Liver (tissue), 9 donors: Measurements from ENCODE around the gene FRMD4A. TPM values are rescaled to one million over a fixed set of nuclear protein-coding genes. Genes with fewer than 3 reads are reported as not detected.

ENCODE experiments used
- DNase-seq: peaks from one replicate; pipeline ENCODE4 v3.0.0-alpha.2; 2017; ENCODE audit warnings: low spot score
- H3K27ac ChIP-seq, 2 donors: one replicate each; pipeline ENCODE4 v1.7.0; 2013; ENCODE audit warnings: inconsistent platforms in 2 of 2, low read length in 2 of 2, control low read depth in 1 of 2, low read depth in 1 of 2, mild to moderate bottlenecking in 1 of 2
- H3K27me3 ChIP-seq, 4 donors: one replicate each; pipeline versions ENCODE4 v1.6.1 to v1.7.0; 2013; ENCODE audit warnings: low read length in 3 of 4, inconsistent platforms in 1 of 4, mild to moderate bottlenecking in 1 of 4, moderate library complexity in 1 of 4; ENCODE audit not compliant: control insufficient read depth in 4 of 4, insufficient read depth in 4 of 4
- H3K36me3 ChIP-seq, 4 donors: one replicate each; pipeline versions ENCODE4 v1.6.1 to v1.7.0; 2013; ENCODE audit warnings: low read length in 3 of 4, mild to moderate bottlenecking in 3 of 4, low read depth in 1 of 4, moderate library complexity in 1 of 4; ENCODE audit not compliant: control insufficient read depth in 4 of 4, insufficient read depth in 3 of 4
- H3K4me1 ChIP-seq, 4 donors: one replicate each; pipeline versions ENCODE4 v1.6.1 to v1.7.0; 2013; ENCODE audit warnings: low read length in 3 of 4, mild to moderate bottlenecking in 3 of 4, moderate library complexity in 1 of 4; ENCODE audit not compliant: control insufficient read depth in 4 of 4, insufficient read depth in 4 of 4
- H3K4me3 ChIP-seq, 3 donors: one replicate each; pipeline versions ENCODE4 v1.6.1 to v1.7.0; 2013; ENCODE audit warnings: low read length in 3 of 3, control low read depth in 1 of 3, low read depth in 1 of 3, mild to moderate bottlenecking in 1 of 3
- H3K9ac ChIP-seq, 2 donors: one replicate each; pipeline ENCODE4 v1.7.0; 2013; ENCODE audit warnings: low read length in 2 of 2, mild to moderate bottlenecking in 2 of 2, moderate library complexity in 2 of 2, control low read depth in 1 of 2, low read depth in 1 of 2
- H3K9me3 ChIP-seq, 4 donors: one replicate each; pipeline versions ENCODE4 v1.6.1 to v1.7.0; 2013; ENCODE audit warnings: low read length in 3 of 4; ENCODE audit not compliant: control insufficient read depth in 4 of 4
- EGR1 ChIP-seq, 2 donors: IDR thresholded peaks; 2 replicates each; pipeline ENCODE4 v1.6.1; 2016 to 2018; ENCODE audit warnings: antibody characterized with exemption in 2 of 2, low read depth in 2 of 2
- FOXA1 ChIP-seq: IDR thresholded peaks from 2 replicates; pipeline ENCODE4 v1.6.1; 2016; ENCODE audit warnings: antibody characterized with exemption
- FOXA2 ChIP-seq: IDR thresholded peaks from 2 replicates; pipeline ENCODE4 v1.6.1; 2016; ENCODE audit warnings: antibody characterized with exemption
- GABPA ChIP-seq, 2 donors: IDR thresholded peaks in 1 of 2; conservative IDR thresholded peaks in 1 of 2; 2 replicates each; pipeline ENCODE4 v1.6.1; 2016; ENCODE audit warnings: antibody characterized with exemption in 2 of 2, mild to moderate bottlenecking in 1 of 2, moderate library complexity in 1 of 2
- HNF4A ChIP-seq, 2 donors: conservative IDR thresholded peaks; 2 replicates each; pipeline ENCODE4 v1.6.1; 2016; ENCODE audit warnings: antibody characterized with exemption in 2 of 2, mild to moderate bottlenecking in 2 of 2
- HNF4G ChIP-seq: IDR thresholded peaks from 2 replicates; pipeline ENCODE4 v1.6.1; 2016; ENCODE audit warnings: antibody characterized with exemption
- JUND ChIP-seq, 2 donors: IDR thresholded peaks; 2 replicates each; pipeline ENCODE4 v1.6.1; 2016; ENCODE audit warnings: antibody characterized with exemption in 2 of 2
- MAX ChIP-seq: IDR thresholded peaks from 2 replicates; pipeline ENCODE4 v1.6.1; 2016; ENCODE audit warnings: antibody characterized with exemption
- NR2F2 ChIP-seq: IDR thresholded peaks from 2 replicates; pipeline ENCODE4 v1.6.1; 2016; ENCODE audit warnings: antibody characterized with exemption
- RAD21 ChIP-seq, 2 donors: IDR thresholded peaks; 2 replicates each; pipeline ENCODE4 v1.6.1; 2016; ENCODE audit warnings: antibody characterized with exemption in 2 of 2, mild to moderate bottlenecking in 2 of 2
- REST ChIP-seq: IDR thresholded peaks from 2 replicates; pipeline ENCODE4 v1.6.1; 2016; ENCODE audit warnings: antibody characterized with exemption, mild to moderate bottlenecking
- SP1 ChIP-seq: IDR thresholded peaks from 2 replicates; pipeline ENCODE4 v1.6.1; 2018; ENCODE audit warnings: antibody characterized with exemption, mild to moderate bottlenecking
- TAF1 ChIP-seq: conservative IDR thresholded peaks from 2 replicates; pipeline ENCODE4 v1.6.1; 2016; ENCODE audit warnings: antibody characterized with exemption, mild to moderate bottlenecking
- YY1 ChIP-seq: IDR thresholded peaks from 2 replicates; pipeline ENCODE4 v1.6.1; 2016; ENCODE audit warnings: antibody characterized with exemption, mild to moderate bottlenecking
- WGBS: extraction: QIAGEN DNeasy Blood & Tissue Kit; methylation state at CpG from one replicate; pipeline ENCODE4 v1.1.7; 2013; 5-methylcytosine and 5-hydroxymethylcytosine counted together
- polyA plus RNA-seq, 2 donors: library from polyadenylated mRNA; stranded (reverse) in 1 of 2; unstranded in 1 of 2; fragments of 200-250 nt in 1 of 2; fragments of >200 nt in 1 of 2; fragmentation: Nextera tagmentation in 1 of 2; extraction: Ambion mirVana in 1 of 2; gene quantifications; one replicate each; pipeline versions ENCODE4 v1.2.1 to v1.2.3, GENCODE V29; 2013 to 2015
- total RNA-seq, 2 donors: library from RNA; depleted of rRNA; stranded (reverse); fragments of >200 nt; gene quantifications; one replicate each; pipeline ENCODE4 v1.2.3, GENCODE V29; 2014
- TF ChIP-seq, protein P1 (sequence below): IDR thresholded peaks from 2 replicates; pipeline ENCODE4 v1.6.1; 2016; ENCODE audit warnings: antibody characterized with exemption
- TF ChIP-seq, protein P2 (sequence below): IDR thresholded peaks from 2 replicates; pipeline ENCODE4 v1.6.1; 2016; ENCODE audit warnings: antibody characterized with exemption
- donor health status: healthy.
- donor health status: healthy.
- donor health status: healthy.
- donor health status: healthy.
- donor health status: healthy.

The FRMD4A gene
- total and polyA plus RNA-seq, 4 donors, result 8.2 to 34.3 (median 13.1) TPM

GRCh38 chr10:13633689-13634088, 697.0 kb downstream of the FRMD4A start:
- Histone ChIP-seq H3K9me3 (no peaks in the 10 kb centered on the region), H3K36me3 (peaks cover 0 to 14% (median 10%) of the 10 kb centered on the region in 4 donors), H3K27me3 (no peaks in the 10 kb centered on the region), H3K9ac (no peak overlapping the region), H3K4me3 (no peak overlapping the region), H3K4me1 (no peaks in the 10 kb centered on the region), H3K27ac (peak overlapping the region in 1 of 2 donors; percentile 55)
- DNase-seq, result no peak
- WGBS, result 89% methylated on average over 7 of the region's 7 CpGs
- TF ChIP-seq NR2F2 (no peak), REST (no peak), RAD21 (IDR thresholded peaks at IDR 0.05) (no peak), FOXA2 (no peak), HNF4G (no peak), MAX (no peak)
- TF ChIP-seq, protein P1, sequence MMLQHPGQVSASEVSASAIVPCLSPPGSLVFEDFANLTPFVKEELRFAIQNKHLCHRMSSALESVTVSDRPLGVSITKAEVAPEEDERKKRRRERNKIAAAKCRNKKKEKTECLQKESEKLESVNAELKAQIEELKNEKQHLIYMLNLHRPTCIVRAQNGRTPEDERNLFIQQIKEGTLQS, result no peak

DNA sequence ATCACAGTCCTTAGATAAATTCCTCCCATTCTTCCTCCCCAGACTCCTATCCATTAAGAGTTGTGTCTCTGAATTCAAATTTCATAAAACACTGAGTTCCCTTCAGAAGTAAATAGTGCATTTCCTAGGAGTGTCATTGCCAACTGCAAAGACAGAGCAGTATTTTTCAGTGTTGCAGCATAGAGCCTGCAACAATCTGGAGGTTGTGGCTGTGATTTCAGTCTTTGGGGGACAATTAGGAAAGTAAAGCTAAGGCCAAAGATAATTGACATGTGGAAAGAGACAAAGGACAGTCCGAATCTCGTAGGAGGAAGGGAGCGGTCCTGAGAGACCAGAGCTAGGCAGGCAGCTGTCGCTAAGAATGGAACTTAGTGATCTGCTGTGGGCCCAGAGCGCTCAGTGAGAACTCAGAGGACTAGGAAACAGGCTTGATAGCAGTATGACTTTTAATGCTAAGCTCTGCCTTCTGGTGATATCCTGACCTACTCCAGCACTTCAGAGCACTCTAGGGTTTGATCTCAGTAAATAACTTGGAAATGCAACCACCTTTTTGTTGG, 697.8 kb downstream of the FRMD4A start:
- H3K4me3 ChIP-seq, result no peak overlapping the region
- H3K27ac ChIP-seq, result no peak overlapping the region
- no peak overlapping the region for H3K9ac ChIP-seq
- TF ChIP-seq, protein P2, sequence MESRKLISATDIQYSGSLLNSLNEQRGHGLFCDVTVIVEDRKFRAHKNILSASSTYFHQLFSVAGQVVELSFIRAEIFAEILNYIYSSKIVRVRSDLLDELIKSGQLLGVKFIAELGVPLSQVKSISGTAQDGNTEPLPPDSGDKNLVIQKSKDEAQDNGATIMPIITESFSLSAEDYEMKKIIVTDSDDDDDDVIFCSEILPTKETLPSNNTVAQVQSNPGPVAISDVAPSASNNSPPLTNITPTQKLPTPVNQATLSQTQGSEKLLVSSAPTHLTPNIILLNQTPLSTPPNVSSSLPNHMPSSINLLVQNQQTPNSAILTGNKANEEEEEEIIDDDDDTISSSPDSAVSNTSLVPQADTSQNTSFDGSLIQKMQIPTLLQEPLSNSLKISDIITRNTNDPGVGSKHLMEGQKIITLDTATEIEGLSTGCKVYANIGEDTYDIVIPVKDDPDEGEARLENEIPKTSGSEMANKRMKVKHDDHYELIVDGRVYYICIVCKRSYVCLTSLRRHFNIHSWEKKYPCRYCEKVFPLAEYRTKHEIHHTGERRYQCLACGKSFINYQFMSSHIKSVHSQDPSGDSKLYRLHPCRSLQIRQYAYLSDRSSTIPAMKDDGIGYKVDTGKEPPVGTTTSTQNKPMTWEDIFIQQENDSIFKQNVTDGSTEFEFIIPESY, result no peak
- TF ChIP-seq HNF4G, result no peak
- TF ChIP-seq REST, result no peak
- no peak for TF ChIP-seq YY1
- TF ChIP-seq EGR1 (IDR thresholded peaks at IDR 0.05; ENCODE audit: low read depth in 2 of 2), result no peak
- no peak for TF ChIP-seq GABPA (IDR thresholded peaks at IDR 0.05 in 1 of 2, conservative IDR thresholded peaks at IDR 0.05 in 1 of 2)
- TF ChIP-seq JUND (IDR thresholded peaks at IDR 0.05), result no peak
- no peak for TF ChIP-seq RAD21 (IDR thresholded peaks at IDR 0.05)
- TF ChIP-seq MAX, result no peak
- no peak for TF ChIP-seq HNF4A (conservative IDR thresholded peaks at IDR 0.05)
- TF ChIP-seq TAF1, result no peak
- TF ChIP-seq SP1, result no peak
- TF ChIP-seq FOXA2, result no peak
- TF ChIP-seq FOXA1, result no peak
- TF ChIP-seq, protein P1, result no peak
- H3K4me1 ChIP-seq, result no peaks in the 10 kb centered on the region
- 89% methylated on average over 5 of the region's 5 CpGs for WGBS
- H3K36me3 ChIP-seq, result peaks cover 0 to 14% (median 10%) of the 10 kb centered on the region in 4 donors
- no peaks in the 10 kb centered on the region for H3K27me3 ChIP-seq
- DNase-seq, result no peak
- no peaks in the 10 kb centered on the region for H3K9me3 ChIP-seq
